ENCODE results near the gene NALCN. TPM values are rescaled to one million over a fixed set of nuclear protein-coding genes. Genes with fewer than 3 reads are reported as not detected.

NALCN gene
- total RNA-seq, 3 donors from 2014 or later (not counting 1 experiment from before 2014, with no cell fraction given) = not detected

GRCh38 chr13:101258509-101258908, 157.8 kb downstream of the NALCN start:
- H3K27me3 Mint-ChIP-seq (ENCODE audit: low read depth in 2 of 2) = no peaks in the 10 kb centered on the region
- intact Hi-C loops (cut with micrococcal nuclease) = no loop called here
- H3K9me3 Mint-ChIP-seq = peaks cover 3 to 8% of the 10 kb centered on the region in 2 donors
- ATAC-seq (no peak), DNase-seq (no peak)
- H3K27me3 ChIP-seq (ENCODE audit: control insufficient read depth, insufficient read depth, low read length) = no peaks in the 10 kb centered on the region
- H3K4me1 Mint-ChIP-seq = no peaks in the 10 kb centered on the region
- no peak overlapping the region for H3K27ac Mint-ChIP-seq
- no peak overlapping the region for H3K27ac ChIP-seq (ENCODE audit: low read length)
- no peaks in the 10 kb centered on the region for H3K9me3 ChIP-seq (ENCODE audit: control insufficient read depth, insufficient read depth, low read length)
- TF ChIP-seq CTCF (IDR thresholded peaks at IDR 0.05) = no peak
- no peaks in the 10 kb centered on the region for H3K4me1 ChIP-seq (ENCODE audit: control insufficient read depth, insufficient read depth, low read length)
- no peaks in the 10 kb centered on the region for H3K36me3 Mint-ChIP-seq
- 91% methylated on average over 6 of the region's 6 CpGs for WGBS (ENCODE audit: insufficient coverage)
- no peak overlapping the region for H3K4me3 Mint-ChIP-seq
- no peaks in the 10 kb centered on the region for H3K36me3 ChIP-seq (ENCODE audit: control insufficient read depth, insufficient read depth, low read length)
- H3K4me3 ChIP-seq (ENCODE audit: low read length) = no peak overlapping the region

DNA sequence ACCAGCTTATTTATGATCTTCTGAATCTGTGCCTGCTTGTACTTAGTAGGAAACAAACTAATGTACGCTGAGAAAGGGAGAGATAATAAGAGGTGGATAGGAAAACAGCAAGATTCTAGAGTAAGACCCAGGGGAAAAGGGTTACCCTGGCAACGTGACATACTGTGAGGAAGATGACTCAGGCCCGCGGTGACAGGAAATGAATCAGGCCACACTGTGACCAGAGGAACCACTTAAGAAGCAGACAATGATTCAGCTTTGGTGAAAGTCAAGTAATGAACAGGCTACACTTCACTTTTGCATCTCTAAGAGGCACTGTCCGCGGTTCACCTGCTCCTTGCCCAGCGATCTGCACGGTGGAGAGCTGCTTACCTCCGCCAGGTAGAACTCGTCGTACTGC, 158.2 kb downstream of the NALCN start:
- no peak overlapping the region for H3K4me3 ChIP-seq (ENCODE audit: low read length)
- no peaks in the 10 kb centered on the region for H3K4me1 Mint-ChIP-seq
- no peak overlapping the region for H3K27ac ChIP-seq (ENCODE audit: low read length)
- no peaks in the 10 kb centered on the region for H3K27me3 ChIP-seq (ENCODE audit: control insufficient read depth, insufficient read depth, low read length)
- 55% methylated on average over 11 of the region's 11 CpGs for WGBS (ENCODE audit: insufficient coverage)
- intact Hi-C loops (cut with micrococcal nuclease) = no loop called here
- H3K9me3 ChIP-seq (ENCODE audit: control insufficient read depth, insufficient read depth, low read length) = no peaks in the 10 kb centered on the region
- H3K27me3 Mint-ChIP-seq (ENCODE audit: low read depth in 2 of 2) = no peaks in the 10 kb centered on the region
- H3K9me3 Mint-ChIP-seq = peaks cover 3 to 8% of the 10 kb centered on the region in 2 donors
- ATAC-seq (peak in 1 of 3 donors; percentile 30), DNase-seq (peak in 1 of 2 donors; percentile 16)
- H3K27ac Mint-ChIP-seq = no peak overlapping the region
- H3K36me3 ChIP-seq (ENCODE audit: control insufficient read depth, insufficient read depth, low read length) = no peaks in the 10 kb centered on the region
- H3K4me3 Mint-ChIP-seq = no peak overlapping the region
- no peak for TF ChIP-seq CTCF (IDR thresholded peaks at IDR 0.05)
- no peaks in the 10 kb centered on the region for H3K36me3 Mint-ChIP-seq
- H3K4me1 ChIP-seq (ENCODE audit: control insufficient read depth, insufficient read depth, low read length) = no peaks in the 10 kb centered on the region

- H3K36me3 ChIP-seq (ENCODE audit: control insufficient read depth, insufficient read depth, low read length) = no peaks in the 10 kb centered on the region
- Mint-ChIP-seq H3K36me3 (peaks cover 6% of the 10 kb centered on the region), H3K4me3 (no peak overlapping the region), H3K27ac (no peak overlapping the region), H3K4me1 (no peaks in the 10 kb centered on the region), H3K27me3 (ENCODE audit: low read depth in 2 of 2) (peaks cover 0 to 2% of the 10 kb centered on the region in 2 donors), H3K9me3 (peaks cover 4 to 7% of the 10 kb centered on the region in 2 donors)
- ATAC-seq (no peak), DNase-seq (no peak)
- TF ChIP-seq CTCF (IDR thresholded peaks at IDR 0.05) = no peak
- H3K27ac ChIP-seq (ENCODE audit: low read length) = no peak overlapping the region
- no peaks in the 10 kb centered on the region for H3K4me1 ChIP-seq (ENCODE audit: control insufficient read depth, insufficient read depth, low read length)
- H3K4me3 ChIP-seq (ENCODE audit: low read length) = no peak overlapping the region
- intact Hi-C loops (cut with micrococcal nuclease) = no loop called here
- no peaks in the 10 kb centered on the region for H3K27me3 ChIP-seq (ENCODE audit: control insufficient read depth, insufficient read depth, low read length)
- no CpG with 5 or more reads among the region's 2 CpGs for WGBS (ENCODE audit: insufficient coverage)
- peaks cover 3% of the 10 kb centered on the region for H3K9me3 ChIP-seq (ENCODE audit: control insufficient read depth, insufficient read depth, low read length)
Observed at GRCh38 chr13:101248739-101249514, 167.4 kb downstream of the NALCN start.

DNA sequence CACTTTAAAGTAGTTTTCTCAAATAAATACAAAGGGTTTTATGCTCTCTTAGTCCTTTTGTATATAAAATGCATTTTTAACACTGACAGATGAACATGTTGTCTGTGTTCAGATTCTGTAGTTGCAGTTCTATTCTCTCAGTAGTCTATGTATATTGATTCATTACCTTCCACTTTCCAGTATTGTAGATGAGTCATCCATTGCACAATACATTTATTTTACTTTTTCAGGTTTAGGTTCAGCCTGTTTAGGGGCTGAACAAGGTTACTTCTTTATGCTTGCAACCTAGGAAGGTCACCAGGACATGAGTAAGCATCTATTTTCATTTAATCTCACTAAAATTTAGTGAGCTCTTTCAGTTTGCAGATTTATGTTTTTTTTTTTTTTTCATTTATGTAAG, 173.6 kb downstream of the NALCN start:
- TF ChIP-seq CTCF (IDR thresholded peaks at IDR 0.05) = no peak
- H3K4me1 Mint-ChIP-seq = no peaks in the 10 kb centered on the region
- no peaks in the 10 kb centered on the region for H3K4me1 ChIP-seq (ENCODE audit: control insufficient read depth, insufficient read depth, low read length)
- H3K27me3 Mint-ChIP-seq (ENCODE audit: low read depth in 2 of 2) = no peaks in the 10 kb centered on the region
- no peak overlapping the region for H3K4me3 Mint-ChIP-seq
- no peak overlapping the region for H3K27ac ChIP-seq (ENCODE audit: low read length)
- no peaks in the 10 kb centered on the region for H3K27me3 ChIP-seq (ENCODE audit: control insufficient read depth, insufficient read depth, low read length)
- no peaks in the 10 kb centered on the region for H3K36me3 Mint-ChIP-seq
- ATAC-seq = no peak
- no peak for DNase-seq
- no peaks in the 10 kb centered on the region for H3K36me3 ChIP-seq (ENCODE audit: control insufficient read depth, insufficient read depth, low read length)
- H3K27ac Mint-ChIP-seq = no peak overlapping the region
- H3K9me3 Mint-ChIP-seq = peaks cover 0 to 7% of the 10 kb centered on the region in 2 donors
- no peak overlapping the region for H3K4me3 ChIP-seq (ENCODE audit: low read length)
- intact Hi-C loops (cut with micrococcal nuclease) = no loop called here
- peaks cover 3% of the 10 kb centered on the region for H3K9me3 ChIP-seq (ENCODE audit: control insufficient read depth, insufficient read depth, low read length)

Measured in natural killer cell (primary cell).